DOHH2 (cell line): ENCODE measurements around the gene NSMF.

Experiments
- H3F3A ChIP-seq: fragments of 200-600 bp; sonication (generic), shearing (Covaris generic); 2 replicates; pipeline ENCODE4 v1.6.0; 2016; ENCODE audit warnings: antibody characterized with exemption, mild to moderate bottlenecking; ENCODE audit not compliant: control insufficient read depth, insufficient read depth
- H3K27ac ChIP-seq: fragments of 200-600 bp; sonication (generic); 2 replicates; pipeline ENCODE4 v1.5.1; 2014; ENCODE audit warnings: low read depth, mild to moderate bottlenecking, low read length, moderate library complexity
- H3K27me3 ChIP-seq: fragments of 200-600 bp; sonication (generic); 2 replicates; pipeline ENCODE4 v1.6.1; 2014; ENCODE audit warnings: mild to moderate bottlenecking, low read length, mixed read lengths; ENCODE audit not compliant: control insufficient read depth
- H3K36me3 ChIP-seq: fragments of 200-600 bp; sonication (generic); 2 replicates; pipeline ENCODE4 v1.6.1; 2014; ENCODE audit warnings: mild to moderate bottlenecking, low read length, moderate library complexity, mixed read lengths; ENCODE audit not compliant: control insufficient read depth
- H3K4me1 ChIP-seq: fragments of 200-600 bp; sonication (generic); 2 replicates; pipeline ENCODE4 v1.6.1; 2014; ENCODE audit warnings: mild to moderate bottlenecking, low read length, mixed read lengths; ENCODE audit not compliant: control insufficient read depth
- H3K4me2 ChIP-seq: fragments of 200-600 bp; sonication (generic); 2 replicates; pipeline ENCODE4 v1.6.0; 2014; ENCODE audit warnings: mild to moderate bottlenecking, low read length, moderate library complexity
- H3K4me3 ChIP-seq: fragments of 200-600 bp; sonication (generic); 2 replicates; pipeline ENCODE4 v1.5.1; 2014; ENCODE audit warnings: mild to moderate bottlenecking, low read length, mixed read lengths
- H3K79me2 ChIP-seq: fragments of 200-600 bp; sonication (generic); 2 replicates; pipeline ENCODE4 v1.6.1; 2014; ENCODE audit warnings: mild to moderate bottlenecking, low read length, mixed read lengths; ENCODE audit not compliant: control insufficient read depth
- H3K9me2 ChIP-seq: fragments of 200-600 bp; sonication (generic); replicated peaks from 2 replicates; pipeline ENCODE4 v1.6.1; 2014; ENCODE audit warnings: mild to moderate bottlenecking, low read length, mixed read lengths; ENCODE audit not compliant: control insufficient read depth
- H3K9me3 ChIP-seq: fragments of 200-600 bp; sonication (generic); 2 replicates; pipeline ENCODE4 v1.6.1; 2014; ENCODE audit warnings: antibody characterized with exemption, low read length, mixed read lengths; ENCODE audit not compliant: control insufficient read depth, insufficient read depth
- H4K20me1 ChIP-seq: fragments of 200-600 bp; sonication (generic); 2 replicates; pipeline ENCODE4 v1.6.0; 2014; ENCODE audit warnings: low read depth, mild to moderate bottlenecking, antibody characterized with exemption, low read length, moderate library complexity; ENCODE audit not compliant: control insufficient read depth, insufficient read depth
- CTCF ChIP-seq: fragments of 200-600 bp; sonication (generic); IDR thresholded peaks from one replicate; pipeline ENCODE4 v1.5.1; 2014; ENCODE audit warnings: antibody characterized with exemption, mild to moderate bottlenecking, low read depth, low read length; ENCODE audit not compliant: poor library complexity, severe bottlenecking
- EZH2phosphoT487 ChIP-seq: fragments of 200-600 bp; sonication (generic); IDR thresholded peaks from 2 replicates; pipeline ENCODE4 v1.6.1; 2017; ENCODE audit warnings: borderline replicate concordance, mild to moderate bottlenecking, antibody characterized with exemption, low read length, moderate library complexity, mixed read lengths

Gene NSMF

GRCh38 chr9:137429974-137430722, 29.0 kb downstream of the NSMF start:
- Histone ChIP-seq H3K4me2 (peak overlapping the region; percentile 93), H3K27me3 (no peaks in the 10 kb centered on the region), H3K27ac (peak overlapping the region; percentile 74)

GRCh38 chr9:137429546-137429890, 29.6 kb downstream of the NSMF start:
- Histone ChIP-seq H4K20me1 (no peaks in the 10 kb centered on the region), H3K4me3 (peak overlapping the region; percentile 73), H3K9me2 (no peaks in the 10 kb centered on the region), H3K79me2 (peaks cover 6% of the 10 kb centered on the region), H3K36me3 (peaks cover 9% of the 10 kb centered on the region), H3K4me1 (peaks cover 72% of the 10 kb centered on the region), H3K27ac (peak overlapping the region; percentile 74), H3K9me3 (no peaks in the 10 kb centered on the region), H3F3A (peaks cover 25% of the 10 kb centered on the region), H3K4me2 (peak overlapping the region; percentile 93), H3K27me3 (no peaks in the 10 kb centered on the region)
- no peak for TF ChIP-seq CTCF
- TF ChIP-seq EZH2phosphoT487: no peak

More at GRCh38 chr9:137429974-137430722, 29.0 kb downstream of the NSMF start:
- Histone ChIP-seq H3K79me2 (peaks cover 6% of the 10 kb centered on the region), H3K9me3 (no peaks in the 10 kb centered on the region), H3F3A (peaks cover 19% of the 10 kb centered on the region), H4K20me1 (no peaks in the 10 kb centered on the region), H3K4me3 (peak overlapping the region; percentile 73), H3K36me3 (peaks cover 9% of the 10 kb centered on the region), H3K9me2 (no peaks in the 10 kb centered on the region), H3K4me1 (peaks cover 66% of the 10 kb centered on the region)
- TF ChIP-seq CTCF (no peak), EZH2phosphoT487 (no peak)

- Histone ChIP-seq H3K79me2 (peaks cover 8% of the 10 kb centered on the region), H3K36me3 (peaks cover 9% of the 10 kb centered on the region), H3K9me3 (no peaks in the 10 kb centered on the region), H3F3A (peaks cover 28% of the 10 kb centered on the region), H3K4me1 (peaks cover 77% of the 10 kb centered on the region), H4K20me1 (no peaks in the 10 kb centered on the region), H3K4me3 (peak overlapping the region; percentile 73), H3K27me3 (no peaks in the 10 kb centered on the region), H3K27ac (peak overlapping the region; percentile 74), H3K4me2 (peak overlapping the region; percentile 93), H3K9me2 (no peaks in the 10 kb centered on the region)
- TF ChIP-seq CTCF: no peak
- no peak for TF ChIP-seq EZH2phosphoT487
Measured at GRCh38 chr9:137428841-137429545, 30.1 kb downstream of the NSMF start.
